Aorta (tissue), 5 donors: ENCODE measurements around the gene RTN4IP1. TPM values are rescaled to one million over a fixed set of nuclear protein-coding genes. Genes with fewer than 3 reads are reported as not detected.

Experiments used
- ATAC-seq: fragments of 200-7000 bp; cut with Tn5 transposase; one replicate; pipeline ENCODE4 v1.9.1; 2022; ENCODE audit warnings: moderate library complexity; ENCODE audit not compliant: low FRiP score
- DNase-seq, 2 donors: peaks; one replicate each; pipeline ENCODE4 v3.0.0-alpha.2; 2020
- H3K27ac ChIP-seq, 2 donors: one replicate each; pipeline ENCODE4 v1.5.1; 2013; ENCODE audit warnings: low read length in 2 of 2, mild to moderate bottlenecking in 2 of 2, moderate library complexity in 2 of 2, control low read depth in 1 of 2, inconsistent platforms in 1 of 2, low read depth in 1 of 2
- H3K27me3 ChIP-seq, 2 donors: one replicate each; pipeline ENCODE4 v1.6.1; 2013; ENCODE audit warnings: control low read depth in 1 of 2, low read length in 1 of 2, mild to moderate bottlenecking in 1 of 2, moderate library complexity in 1 of 2; ENCODE audit not compliant: insufficient read depth in 2 of 2, control insufficient read depth in 1 of 2
- H3K36me3 ChIP-seq, 2 donors: one replicate each; pipeline ENCODE4 v1.6.1; 2013; ENCODE audit warnings: control low read depth in 1 of 2, low read length in 1 of 2, mild to moderate bottlenecking in 1 of 2; ENCODE audit not compliant: insufficient read depth in 2 of 2, control insufficient read depth in 1 of 2
- H3K4me1 ChIP-seq, 2 donors: one replicate each; pipeline ENCODE4 v1.6.1; 2013; ENCODE audit warnings: low read length in 2 of 2, control low read depth in 1 of 2, mild to moderate bottlenecking in 1 of 2, moderate library complexity in 1 of 2; ENCODE audit not compliant: insufficient read depth in 2 of 2, control insufficient read depth in 1 of 2
- H3K4me3 ChIP-seq, 2 donors: one replicate each; pipeline ENCODE4 v1.5.1; 2013; ENCODE audit warnings: low read length in 2 of 2, control low read depth in 1 of 2, mild to moderate bottlenecking in 1 of 2
- H3K9me3 ChIP-seq: one replicate; pipeline ENCODE4 v1.6.1; 2013; ENCODE audit warnings: mild to moderate bottlenecking, low read length; ENCODE audit not compliant: control insufficient read depth
- WGBS, 2 donors: extraction: QIAGEN DNeasy Blood & Tissue Kit; methylation state at CpG; one replicate each; pipeline ENCODE4 v1.1.7; 2013; 5-methylcytosine and 5-hydroxymethylcytosine counted together
- intact Hi-C, 2 donors: fragments of 100-400 bp; cut with DNase I; formaldehyde crosslinking; loops; one replicate each; pipeline versions ENCODE4 v1.14.2 to v1.15.0; 2022
- polyA plus RNA-seq, 2 donors: library from polyadenylated mRNA; stranded (reverse); fragments of 200-250 nt; gene quantifications; one replicate each; pipeline ENCODE4 v1.2.3, GENCODE V29; 2013
- total RNA-seq, 2 donors: library from RNA; stranded (reverse); fragmentation: NEBNext Ultra II Directional; extraction: Animal tissue kit (Norgen Biotek cat#: 25700); gene quantifications; one replicate each; pipeline ENCODE4 v1.2.1, GENCODE V29; 2021
- donor health status: healthy with polysubstance abuse.
- donor health status: Bipolar disorder and iron deficiency.
- donor health status: DM: no; HTN: no; CAD: no.
- donor health status: DM: no; HTN: no; CAD: no.
- donor health status: DM: yes; HTN: yes; CAD: no.

RTN4IP1 gene
- total and polyA plus RNA-seq, 4 donors = 2.5 to 3.6 (median 3.1) TPM

DNA sequence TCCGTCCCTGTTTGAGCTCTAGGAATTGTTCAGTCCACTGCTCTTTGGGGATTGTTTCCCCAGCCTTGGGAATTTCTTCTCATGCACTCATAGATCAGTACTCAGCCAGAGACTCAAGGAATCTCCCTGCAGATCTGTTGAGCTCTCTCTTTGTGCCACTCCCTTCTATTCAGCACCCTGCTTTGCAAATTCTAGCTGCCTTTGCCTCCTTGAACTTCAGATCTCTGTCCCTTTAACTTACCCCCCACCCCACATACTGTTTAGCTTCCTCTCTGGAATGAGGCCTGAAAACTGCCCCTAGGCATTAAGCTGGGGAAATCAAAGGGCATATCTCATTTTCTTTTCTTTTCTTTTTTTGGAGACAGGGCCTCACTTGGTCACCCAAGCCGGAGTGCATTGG, 30.6 kb upstream of the RTN4IP1 start:
- H3K4me3 ChIP-seq = no peak overlapping the region
- H3K36me3 ChIP-seq = peaks cover 6% of the 10 kb centered on the region in 2 donors
- H3K9me3 ChIP-seq = peaks cover 2% of the 10 kb centered on the region
- intact Hi-C loops = no loop called here
- DNase-seq = no peak
- WGBS, 2 donors = 94 to 96% methylated on average over 2 of the region's 2 CpGs
- H3K27ac ChIP-seq = no peak overlapping the region
- no peaks in the 10 kb centered on the region for H3K27me3 ChIP-seq
- ATAC-seq = no peak
- H3K4me1 ChIP-seq = no peaks in the 10 kb centered on the region

- WGBS, 2 donors = 98 to 99% methylated on average over 4 of the region's 4 CpGs
- ATAC-seq = no peak
These were observed 29.2 kb upstream of the RTN4IP1 start for GRCh38 chr6:106658469-106658868.

DNA sequence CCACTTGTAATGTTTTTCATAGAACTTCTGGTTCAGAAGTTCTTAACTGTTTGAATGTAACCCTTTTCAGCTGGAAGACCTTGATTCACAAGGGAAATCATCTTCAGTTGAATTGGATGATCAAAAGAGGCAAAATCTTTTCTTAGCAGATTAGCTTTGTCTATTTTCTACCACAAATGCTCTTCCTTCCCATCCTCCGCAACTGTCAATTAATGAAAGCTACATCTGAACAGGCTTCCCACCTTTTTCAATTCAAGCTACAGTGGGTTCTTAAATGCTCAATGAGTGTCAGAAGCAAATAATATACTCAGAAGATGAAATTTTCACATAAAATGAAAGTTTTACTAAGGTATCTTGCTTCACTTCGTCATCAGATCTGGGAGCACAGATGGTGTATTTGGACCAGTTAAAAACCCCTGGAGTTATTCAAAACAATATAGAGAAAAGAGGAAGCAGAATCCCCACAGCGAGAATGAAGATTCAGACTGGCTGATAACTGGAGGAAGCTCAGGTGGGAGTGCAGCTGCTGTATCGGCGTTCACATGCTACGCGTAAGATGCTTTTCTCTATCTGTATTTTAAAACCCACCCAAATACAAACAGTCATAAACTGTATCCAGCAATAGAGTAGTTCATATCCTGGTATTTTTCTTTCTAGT, 19.5 kb upstream of the RTN4IP1 start:
- Histone ChIP-seq H3K27ac (no peak overlapping the region), H3K4me3 (no peak overlapping the region), H3K36me3 (peaks cover 2 to 3% of the 10 kb centered on the region in 2 donors), H3K9me3 (no peaks in the 10 kb centered on the region), H3K4me1 (no peaks in the 10 kb centered on the region), H3K27me3 (no peaks in the 10 kb centered on the region)
- DNase-seq (no peak), ATAC-seq (no peak)
- intact Hi-C loops = no loop called here
- 96% methylated on average over 7 of the region's 7 CpGs for WGBS, 2 donors

More at GRCh38 chr6:106658469-106658868, 29.2 kb upstream of the RTN4IP1 start:
- no peak overlapping the region for H3K4me3 ChIP-seq
- intact Hi-C loops = no loop called here
- H3K36me3 ChIP-seq = peaks cover 6% of the 10 kb centered on the region in 2 donors
- no peaks in the 10 kb centered on the region for H3K27me3 ChIP-seq
- no peaks in the 10 kb centered on the region for H3K4me1 ChIP-seq
- DNase-seq = no peak
- peaks cover 2% of the 10 kb centered on the region for H3K9me3 ChIP-seq
- H3K27ac ChIP-seq = no peak overlapping the region

DNA sequence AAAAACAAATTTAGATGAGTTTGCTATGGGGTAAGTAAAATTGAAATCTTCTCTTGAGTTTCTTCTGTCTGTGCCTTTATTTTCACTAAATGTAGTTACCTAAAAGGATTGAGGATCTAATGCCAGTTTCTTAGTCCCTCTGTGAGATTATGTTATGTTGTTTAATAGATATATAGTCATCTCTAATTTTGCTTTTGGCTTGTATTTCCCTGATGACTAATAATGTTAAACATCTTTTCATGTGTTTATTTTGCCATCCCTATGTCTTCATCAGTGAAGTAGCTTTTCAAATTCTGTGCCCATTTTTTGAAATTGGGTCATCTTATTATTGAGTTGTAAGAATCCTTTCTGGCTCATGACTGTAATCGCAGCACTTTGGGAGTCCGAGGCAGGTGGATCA, 13.8 kb upstream of the RTN4IP1 start:
- intact Hi-C loops = no loop called here

DNA sequence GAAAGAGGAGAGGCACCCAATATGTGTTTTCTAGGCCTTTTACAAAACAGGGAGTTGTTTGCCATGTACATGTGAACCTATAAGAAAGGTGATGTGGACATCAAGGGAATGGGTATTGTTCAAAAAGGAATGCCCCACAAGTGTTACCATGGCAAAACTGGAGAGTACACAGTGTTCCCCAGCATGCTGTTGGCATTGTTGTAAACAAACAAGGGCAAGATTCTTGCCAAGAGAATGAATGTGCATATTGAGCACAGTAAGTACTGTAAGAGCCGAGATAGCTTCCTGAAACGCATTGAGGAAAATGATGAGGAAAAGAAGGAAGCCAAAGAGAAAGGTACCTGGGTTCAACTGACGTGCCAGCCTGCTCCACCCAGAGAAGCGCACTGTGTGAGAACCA, 13.2 kb upstream of the RTN4IP1 start:
- DNase-seq = no peak
- no peak overlapping the region for H3K27ac ChIP-seq
- H3K4me3 ChIP-seq = no peak overlapping the region
- H3K36me3 ChIP-seq = peaks cover 0 to 5% of the 10 kb centered on the region in 2 donors
- H3K9me3 ChIP-seq = no peaks in the 10 kb centered on the region
- ATAC-seq = no peak
- H3K27me3 ChIP-seq = no peaks in the 10 kb centered on the region
- WGBS, 2 donors = 97% methylated on average over 4 of the region's 4 CpGs
- no peaks in the 10 kb centered on the region for H3K4me1 ChIP-seq
- intact Hi-C loops = no loop called here

More for the DNA sequence above, 13.8 kb upstream of the RTN4IP1 start:
- no peak overlapping the region for H3K4me3 ChIP-seq
- H3K36me3 ChIP-seq = peaks cover 0 to 5% of the 10 kb centered on the region in 2 donors
- no peak for ATAC-seq
- WGBS, 2 donors = 70 to 97% methylated on average over 2 of the region's 2 CpGs
- no peaks in the 10 kb centered on the region for H3K4me1 ChIP-seq
- no peaks in the 10 kb centered on the region for H3K9me3 ChIP-seq
- no peak overlapping the region for H3K27ac ChIP-seq
- no peak for DNase-seq
- H3K27me3 ChIP-seq = no peaks in the 10 kb centered on the region

DNA sequence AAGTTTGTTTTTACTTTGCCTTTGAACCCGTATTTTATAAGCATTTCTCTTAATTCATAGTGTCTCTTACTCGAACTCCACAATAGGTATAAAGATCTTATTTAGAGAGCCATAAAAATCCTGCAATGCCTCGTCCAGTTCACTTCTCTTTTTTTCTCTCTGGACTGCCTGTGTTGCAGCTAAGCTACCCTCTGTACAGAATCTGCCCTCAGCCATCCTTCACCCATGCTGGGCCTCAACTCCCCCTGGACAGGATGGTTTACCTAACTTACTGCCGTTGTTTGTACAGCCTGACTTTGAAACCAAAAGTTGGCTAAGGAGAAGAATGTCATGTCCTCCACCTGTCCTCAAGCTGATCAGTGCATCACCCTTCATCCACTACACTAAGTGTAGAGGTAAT, 10.5 kb upstream of the RTN4IP1 start:
- H3K4me3 ChIP-seq = no peak overlapping the region
- DNase-seq (no peak), ATAC-seq (no peak)
- intact Hi-C loops = no loop called here
- peaks cover 0 to 5% of the 10 kb centered on the region in 2 donors for H3K36me3 ChIP-seq
- H3K27me3 ChIP-seq = no peaks in the 10 kb centered on the region
- no peak overlapping the region for H3K27ac ChIP-seq
- H3K9me3 ChIP-seq = no peaks in the 10 kb centered on the region
- H3K4me1 ChIP-seq = no peaks in the 10 kb centered on the region
- 78 to 85% methylated on average over 4 of the region's 4 CpGs for WGBS, 2 donors

- intact Hi-C loops = no loop called here
- WGBS, 2 donors = 73 to 85% methylated on average over 6 of the region's 6 CpGs
- Histone ChIP-seq H3K4me3 (no peak overlapping the region), H3K9me3 (no peaks in the 10 kb centered on the region), H3K27me3 (no peaks in the 10 kb centered on the region), H3K4me1 (no peaks in the 10 kb centered on the region), H3K36me3 (peaks cover 0 to 3% of the 10 kb centered on the region in 2 donors), H3K27ac (no peak overlapping the region)
- DNase-seq = no peak
- ATAC-seq = no peak
These were observed 8.5 kb upstream of the RTN4IP1 start for GRCh38 chr6:106637717-106638341.

DNA sequence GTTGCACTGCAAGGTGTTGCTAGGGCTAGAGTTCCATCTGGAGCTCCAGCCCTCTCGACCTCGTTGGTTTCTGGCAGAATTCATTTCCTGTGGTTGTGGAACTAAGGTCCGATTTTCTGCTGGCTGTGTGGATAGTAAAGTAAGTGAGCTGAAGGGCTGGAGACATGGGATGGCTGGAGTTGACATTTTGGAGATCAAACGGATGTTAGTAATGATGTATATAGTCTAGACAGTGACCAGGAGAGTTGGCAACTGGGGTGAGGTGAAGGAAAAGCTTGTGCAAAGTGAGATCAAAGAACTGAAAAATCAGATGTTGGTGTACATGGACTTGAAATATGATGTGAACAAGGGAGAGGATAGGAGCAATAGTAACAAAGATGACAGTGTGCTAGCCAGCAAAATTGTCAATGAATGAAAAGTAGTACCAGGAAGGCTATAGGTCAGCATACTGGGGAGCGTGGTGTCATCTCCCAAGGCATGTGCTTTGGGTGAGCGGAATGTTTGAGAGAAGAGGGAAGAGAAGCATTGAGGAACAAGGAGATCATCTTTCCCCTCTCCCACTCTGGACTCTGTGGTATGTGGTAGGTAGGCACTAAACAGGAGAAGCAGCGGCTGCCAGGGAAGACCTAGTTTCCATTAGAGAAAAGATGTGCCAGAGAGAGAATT, 7.9 kb upstream of the RTN4IP1 start:
- DNase-seq = no peak
- Histone ChIP-seq H3K27ac (no peak overlapping the region), H3K4me3 (no peak overlapping the region), H3K9me3 (no peaks in the 10 kb centered on the region), H3K4me1 (no peaks in the 10 kb centered on the region), H3K27me3 (no peaks in the 10 kb centered on the region), H3K36me3 (peaks cover 0 to 1% of the 10 kb centered on the region in 2 donors)
- WGBS, 2 donors = 75 to 76% methylated on average over 7 of the region's 7 CpGs
- ATAC-seq = no peak
- intact Hi-C loops = no loop called here

- Histone ChIP-seq H3K27ac (no peak overlapping the region), H3K36me3 (no peaks in the 10 kb centered on the region), H3K4me1 (no peaks in the 10 kb centered on the region), H3K4me3 (no peak overlapping the region), H3K9me3 (no peaks in the 10 kb centered on the region), H3K27me3 (no peaks in the 10 kb centered on the region)
- ATAC-seq (no peak), DNase-seq (no peak)
- intact Hi-C loops = no loop called here
- WGBS, 2 donors = 96% methylated on average over 5 of the region's 5 CpGs
These were observed 5.3 kb upstream of the RTN4IP1 start for GRCh38 chr6:106634565-106634964.
